RCC 7860 (cell line): ENCODE measurements around the gene ZNF577.
"Not testable (repeated sequence)": the region's sequence is repeated elsewhere in the genome, so short reads cannot be mapped to it uniquely, and the experiment has no call there.

ENCODE experiments used
- DNase-seq: peaks from one replicate; pipeline ENCODE4 v3.0.0-alpha.2; 2015; ENCODE audit warnings: low spot score
- FAIRE-seq: peaks from 2 replicates; lab custom pipeline; 2012; peaks lifted over from hg19 to GRCh38; lab: Jason Lieb, UNC

ZNF577 gene

GRCh38 chr19:51887522-51888498, at the start of gene ZNF577:
TSS of gene ZNF577 (minus strand) at chr19:51887951. CDS start at chr19:51880382, 7,569 bp downstream.
- DNase-seq (peak; percentile 50), FAIRE-seq (no peak)

GRCh38 chr19:51931921-51932320, 44.2 kb upstream of the ZNF577 start:
- DNase-seq (no peak), FAIRE-seq (no peak)

GRCh38 chr19:51927859-51928258, 40.1 kb upstream of the ZNF577 start:
- DNase-seq = no peak

GRCh38 chr19:51926784-51927741, 39.3 kb upstream of the ZNF577 start, which contains the start of gene ZNF613:
TSS of gene ZNF613 (plus strand) at chr19:51927472. CDS start at chr19:51936221, 8,749 bp downstream.
- DNase-seq (peak; percentile 77), FAIRE-seq (peak; percentile 48)

More at GRCh38 chr19:51927859-51928258, 40.1 kb upstream of the ZNF577 start:
- FAIRE-seq = no peak

DNA sequence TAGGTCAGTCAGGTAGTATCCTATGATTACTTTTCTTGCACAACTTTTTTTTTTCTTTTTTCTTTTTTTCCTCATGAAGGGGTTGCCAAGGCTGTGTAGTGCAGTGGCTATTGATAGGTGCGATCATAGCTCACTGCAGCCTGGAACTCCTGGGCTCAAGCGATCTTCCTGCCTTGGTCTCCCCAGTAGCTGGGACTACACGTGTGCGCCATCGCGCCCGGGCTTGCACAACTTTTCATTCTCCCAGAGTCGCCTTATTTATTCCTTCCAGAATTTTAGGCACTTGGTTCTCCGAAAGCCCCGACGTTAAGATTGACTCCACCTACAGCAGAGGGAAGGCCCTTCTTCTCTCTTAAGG, 38.7 kb upstream of the ZNF577 start:
- no peak for DNase-seq
- no peak for FAIRE-seq

DNA sequence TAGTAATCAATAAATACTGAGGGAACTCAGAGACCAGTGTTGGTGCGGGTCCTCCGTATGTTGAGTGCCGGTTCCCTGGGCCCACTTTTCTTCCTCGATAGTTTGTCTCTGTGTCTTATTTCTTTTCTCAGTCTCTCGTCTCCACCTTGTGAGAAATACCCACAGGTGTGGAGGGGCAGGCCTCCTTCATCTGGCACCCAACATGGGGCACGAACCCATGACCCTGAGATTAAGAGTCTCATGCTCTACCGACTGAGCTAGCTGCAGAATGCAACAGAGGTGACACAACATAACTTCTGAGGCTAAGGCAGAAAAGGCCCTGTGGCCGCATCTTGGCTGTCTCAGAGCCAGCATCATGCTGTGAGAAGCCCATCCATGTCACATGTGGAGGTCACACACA, 34.2 kb upstream of the ZNF577 start:
- DNase-seq (no peak), FAIRE-seq (no peak)

GRCh38 chr19:51919606-51920005, 31.9 kb upstream of the ZNF577 start:
- no peak for FAIRE-seq
- DNase-seq = no peak

- FAIRE-seq (no peak), DNase-seq (no peak)
Observed at GRCh38 chr19:51916167-51916566, 28.4 kb upstream of the ZNF577 start.

DNA sequence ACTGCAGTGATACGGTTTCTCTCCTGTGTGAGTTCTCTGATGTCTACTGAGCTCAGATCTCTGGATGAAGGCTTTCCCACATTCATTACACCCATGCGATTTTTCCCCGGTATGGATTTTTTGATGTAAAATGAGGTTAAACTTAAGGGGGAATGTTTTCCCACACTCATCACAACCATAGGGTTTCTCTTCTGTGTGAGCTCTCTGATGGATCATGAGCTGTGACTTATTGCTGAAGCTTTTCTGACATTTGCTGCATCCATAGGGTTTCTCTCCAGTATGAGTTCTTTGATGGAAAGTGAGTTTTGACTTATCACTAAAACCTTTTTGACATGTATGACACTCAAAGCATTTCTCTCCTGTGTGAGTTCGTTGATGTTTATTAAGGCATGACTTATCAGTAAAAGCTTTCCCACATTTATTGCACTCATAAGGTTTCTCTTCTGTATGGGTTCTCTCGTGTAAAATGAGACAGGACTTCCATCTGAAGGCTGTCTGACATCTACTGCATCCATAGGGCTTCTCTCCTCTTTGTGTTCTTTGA, 27.6 kb upstream of the ZNF577 start:
- FAIRE-seq = no peak
- no peak for DNase-seq

GRCh38 chr19:51907981-51908380, 20.2 kb upstream of the ZNF577 start:
- DNase-seq, FAIRE-seq: not testable (repeated sequence)

DNA sequence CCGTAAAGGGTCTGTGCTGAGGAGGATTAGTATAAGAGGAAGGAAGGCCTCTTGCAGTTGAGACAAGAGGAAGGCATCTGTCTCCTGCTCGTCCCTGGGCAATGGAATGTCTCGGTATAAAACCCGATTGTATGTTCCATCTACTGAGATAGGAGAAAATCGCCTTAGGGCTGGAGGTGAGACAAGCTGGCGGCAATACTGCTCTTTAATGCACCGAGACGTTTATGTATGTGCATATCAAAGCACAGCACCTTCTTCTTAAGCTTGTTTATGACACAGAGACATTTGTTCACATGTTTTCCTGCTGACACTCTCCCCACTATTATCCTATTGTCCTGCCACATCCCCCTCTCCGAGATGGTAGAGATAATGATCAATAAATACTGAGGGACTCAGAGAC, 18.4 kb upstream of the ZNF577 start:
- FAIRE-seq, DNase-seq: not testable (repeated sequence)

DNA sequence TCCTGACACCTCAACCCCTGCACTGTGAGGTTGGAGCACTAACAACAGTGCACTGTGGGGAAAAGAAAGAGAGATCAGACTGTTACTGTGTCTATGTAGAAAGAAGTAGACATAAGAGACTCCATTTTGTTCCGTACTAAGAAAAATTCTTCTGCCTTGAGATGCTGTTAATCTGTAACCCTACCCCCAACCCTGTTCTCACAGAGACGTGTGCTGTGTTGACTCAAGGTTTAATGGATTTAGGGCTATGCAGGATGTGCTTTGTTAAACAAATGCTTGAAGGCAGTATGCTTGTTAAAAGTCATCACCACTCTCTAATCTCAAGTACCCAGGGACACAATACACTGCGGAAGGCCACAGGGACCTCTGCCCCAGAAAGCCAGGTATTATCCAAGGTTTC, 17.9 kb upstream of the ZNF577 start:
- FAIRE-seq, DNase-seq: not testable (repeated sequence)

DNA sequence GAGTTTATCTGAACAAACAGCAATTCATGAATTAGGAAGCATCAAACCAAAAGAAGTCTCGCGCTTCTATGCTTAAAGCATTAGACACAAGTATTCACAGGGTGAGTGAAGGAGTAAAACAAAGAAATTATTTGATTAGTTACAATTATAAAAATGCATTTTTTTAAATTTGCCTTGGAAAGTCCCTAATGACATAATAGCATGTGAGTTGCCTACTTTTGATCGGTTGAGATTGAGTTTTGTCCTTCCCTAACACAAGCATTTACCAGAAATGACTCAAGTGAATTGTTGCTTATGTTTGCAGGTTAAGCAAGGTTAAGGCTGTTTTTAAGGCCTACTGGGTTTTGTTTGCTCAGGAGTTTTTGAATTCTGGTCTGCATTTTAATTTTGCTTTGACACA, 17.5 kb upstream of the ZNF577 start:
- no peak for DNase-seq
- no peak for FAIRE-seq

DNA sequence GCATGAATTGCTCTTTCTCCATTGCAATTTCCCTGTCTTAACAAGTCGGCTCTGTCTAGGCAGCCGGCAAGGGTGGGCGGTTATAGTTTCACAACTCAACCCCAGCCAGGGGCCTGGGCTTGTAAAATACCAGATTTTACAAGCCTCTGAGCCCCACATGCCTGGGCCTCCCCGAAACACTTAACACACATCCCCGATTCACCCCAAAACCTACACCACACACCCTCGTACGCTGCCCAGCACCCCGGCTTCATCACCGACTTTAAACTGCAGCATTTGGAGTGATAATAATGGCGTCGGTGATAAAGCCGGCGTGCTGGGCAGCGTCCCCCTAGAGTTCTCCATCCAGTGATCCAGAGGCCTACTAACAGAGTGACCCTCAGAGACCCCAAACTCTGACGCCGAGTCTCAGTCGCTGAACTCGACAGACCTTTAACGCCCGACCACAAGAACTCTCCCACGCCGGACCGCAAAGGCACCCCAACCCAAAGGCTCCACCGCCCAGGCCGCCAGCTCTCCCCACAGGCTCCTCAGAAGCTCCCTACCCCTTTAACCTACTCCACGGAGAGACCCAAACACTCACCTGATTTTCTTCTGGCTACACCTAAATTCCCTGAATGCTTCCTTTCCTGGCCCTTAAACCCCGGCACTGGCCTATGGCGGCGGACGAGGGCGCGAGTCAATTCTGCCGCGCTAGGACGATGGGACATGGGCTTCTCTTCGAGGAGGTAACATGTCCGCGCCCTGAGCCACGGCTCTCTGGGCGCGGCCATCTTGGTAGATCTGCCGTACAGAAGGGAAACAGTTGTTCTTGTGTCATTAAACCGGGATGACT, 16.8 kb upstream of the ZNF577 start, which contains the start of gene ZNF649:
Gene ZNF649, minus strand, starts transcription at position 687 of the 835 bp plus-strand sequence. CDS start 4,910 bp downstream, outside the sequence.
- peak; percentile 39 for FAIRE-seq
- peak; percentile 67 for DNase-seq

DNA sequence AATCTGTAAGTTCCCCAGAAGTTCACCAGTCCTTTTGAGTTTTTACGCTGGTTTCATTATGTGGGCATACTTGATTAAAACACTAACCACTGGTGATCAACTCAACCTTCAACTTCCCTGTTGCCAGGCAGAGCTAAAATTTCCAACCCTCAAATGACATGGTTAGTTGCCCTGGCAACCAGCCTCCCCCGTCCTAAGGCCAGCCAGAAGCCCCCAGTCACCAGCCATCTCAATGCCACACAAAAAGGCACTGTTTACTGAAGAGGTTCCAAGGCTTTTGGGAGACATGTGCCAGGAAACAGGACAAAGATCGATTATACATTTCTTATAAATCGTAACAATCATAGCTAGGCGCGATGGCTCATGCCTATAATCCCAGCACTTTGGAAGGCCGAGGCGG, 15.4 kb upstream of the ZNF577 start:
- no peak for DNase-seq
- FAIRE-seq = no peak

DNA sequence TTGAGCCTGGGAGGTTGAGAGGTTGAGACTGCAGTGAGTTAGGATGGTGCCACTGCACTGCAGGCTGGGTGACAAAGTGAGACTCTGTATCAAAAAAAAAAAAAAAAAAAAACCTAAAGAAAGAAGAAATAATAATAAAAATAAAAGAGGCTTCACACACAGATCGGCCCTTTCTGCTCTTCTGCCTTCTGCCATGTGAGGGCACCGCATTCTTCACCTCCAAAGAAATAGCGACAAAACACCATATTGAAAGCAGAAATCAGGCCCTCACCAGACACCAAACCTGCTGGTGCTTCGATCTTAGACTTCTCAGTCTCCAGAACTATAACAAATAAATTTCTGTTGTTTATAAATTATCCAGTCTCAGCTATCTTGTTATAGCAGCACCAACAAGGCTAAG, 14.1 kb upstream of the ZNF577 start:
- FAIRE-seq (no peak), DNase-seq (no peak)

DNA sequence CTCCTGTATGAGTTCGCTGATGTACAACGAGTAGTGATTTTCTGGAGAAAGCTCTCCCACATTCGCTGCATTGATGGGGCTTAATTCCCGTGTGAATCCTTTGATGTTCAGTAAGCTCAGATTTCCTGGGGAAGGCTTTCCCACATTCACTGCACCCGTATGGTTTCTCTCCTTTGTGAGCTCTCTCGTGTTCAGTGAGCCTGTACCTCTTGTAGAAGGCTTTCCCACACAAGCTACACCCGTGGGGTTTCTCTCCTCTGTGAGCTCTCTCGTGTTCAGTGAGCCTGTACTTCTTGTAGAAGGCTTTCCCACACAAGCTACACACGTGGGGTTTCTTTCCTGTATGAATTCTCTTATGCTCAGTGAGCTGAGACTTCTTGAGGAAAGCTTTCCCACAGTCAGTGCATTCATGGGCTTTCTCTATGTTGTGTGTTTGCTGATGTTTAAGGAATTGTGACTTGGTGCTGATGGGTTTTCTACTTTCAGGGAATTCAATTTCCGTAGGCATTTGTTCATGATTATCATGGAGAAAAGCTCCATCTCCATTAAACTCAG, 3.5 kb upstream of the ZNF577 start:
- no peak for FAIRE-seq
- no peak for DNase-seq

GRCh38 chr19:51889934-51890333, 2.2 kb upstream of the ZNF577 start:
- FAIRE-seq (no peak), DNase-seq (no peak)

GRCh38 chr19:51884713-51885112, 3.0 kb downstream of the ZNF577 start:
- DNase-seq = no peak
- no peak for FAIRE-seq

- DNase-seq = no peak
- FAIRE-seq = no peak
Observed at GRCh38 chr19:51882518-51882917, 5.2 kb downstream of the ZNF577 start.
